ENCODE measurements around the gene MLLT1. TPM values are rescaled to one million over a fixed set of nuclear protein-coding genes. Genes with fewer than 3 reads are reported as not detected.

MLLT1 gene
- total RNA-seq, 1 experiment from 2014 or later: 29.0 TPM

DNA sequence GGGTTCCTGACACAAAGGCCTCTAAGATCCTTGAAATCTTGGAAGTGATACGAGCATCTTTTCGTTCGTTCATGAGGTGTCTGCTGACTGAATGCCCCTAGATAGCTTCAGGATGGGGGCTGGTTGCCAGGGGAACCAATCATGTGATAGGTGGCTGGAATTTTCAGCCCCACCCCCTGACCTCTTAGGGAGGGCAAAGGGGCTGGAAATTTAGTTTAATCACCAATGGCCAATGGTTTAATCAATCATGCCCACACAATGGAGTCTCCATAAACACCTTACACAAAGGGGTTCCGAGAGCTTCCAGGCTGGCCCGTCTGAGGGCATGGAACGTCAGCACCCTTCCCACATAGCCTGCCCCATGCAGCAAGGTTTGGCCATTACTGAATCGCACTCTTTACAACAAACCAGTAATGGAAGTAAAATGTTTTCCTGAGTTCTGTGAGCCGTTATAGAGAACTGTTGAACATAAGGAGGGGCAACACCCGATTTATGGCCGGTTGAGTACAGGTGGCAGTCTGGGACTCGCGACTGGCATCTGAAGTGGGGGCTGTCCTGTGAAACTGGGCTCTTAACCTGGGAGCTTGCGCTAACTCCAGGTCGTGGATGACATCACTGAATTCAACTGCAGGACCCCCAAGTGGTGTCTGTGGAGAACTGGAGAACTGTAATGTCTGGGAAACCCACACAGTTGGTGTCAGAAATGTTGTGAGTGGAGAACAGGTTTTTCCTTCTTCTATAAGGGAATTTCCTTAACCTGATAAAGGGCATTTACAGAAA is 25.6 kb downstream of the MLLT1 start:
- Histone ChIP-seq H3K36me3 (ENCODE audit: low read depth, low read length) (peaks cover 8% of the 10 kb centered on the region), H3K27me3 (ENCODE audit: low read length) (no peaks in the 10 kb centered on the region), H3K4me2 (ENCODE audit: low read length) (no peak overlapping the region), H3K79me2 (ENCODE audit: low read length) (peaks cover 77% of the 10 kb centered on the region), H2AFZ (ENCODE audit: low read length) (no peak overlapping the region), H3K4me1 (ENCODE audit: insufficient read depth, low read length) (no peaks in the 10 kb centered on the region), H3K9ac (ENCODE audit: low read length) (no peak overlapping the region), H3K9me2 (replicated peaks; ENCODE audit: low read length) (no peaks in the 10 kb centered on the region), H3F3A (ENCODE audit: low read length, unreplicated experiment) (no peaks in the 10 kb centered on the region), H3K4me3 (ENCODE audit: low read length) (no peak overlapping the region), H4K20me1 (ENCODE audit: low read length) (peaks cover 4% of the 10 kb centered on the region; the same call in 1 of the 2 replicates), H3K27ac (ENCODE audit: low read length) (no peak overlapping the region), H3K9me3 (ENCODE audit: low read length) (no peaks in the 10 kb centered on the region)
- intact Hi-C loops (cut with micrococcal nuclease): no loop called here
- TF ChIP-seq EZH2phosphoT487 (IDR thresholded peaks at IDR 0.05; ENCODE audit: borderline replicate concordance, low read length): no peak
- CTCF ChIA-PET: no interaction called here
- POLR2A ChIA-PET (ENCODE audit: unreplicated experiment): no interaction called here
- no TSS peak for BruUV-seq (replicated peaks)
- no peak for ATAC-seq
- DNase-seq: no peak

DNA sequence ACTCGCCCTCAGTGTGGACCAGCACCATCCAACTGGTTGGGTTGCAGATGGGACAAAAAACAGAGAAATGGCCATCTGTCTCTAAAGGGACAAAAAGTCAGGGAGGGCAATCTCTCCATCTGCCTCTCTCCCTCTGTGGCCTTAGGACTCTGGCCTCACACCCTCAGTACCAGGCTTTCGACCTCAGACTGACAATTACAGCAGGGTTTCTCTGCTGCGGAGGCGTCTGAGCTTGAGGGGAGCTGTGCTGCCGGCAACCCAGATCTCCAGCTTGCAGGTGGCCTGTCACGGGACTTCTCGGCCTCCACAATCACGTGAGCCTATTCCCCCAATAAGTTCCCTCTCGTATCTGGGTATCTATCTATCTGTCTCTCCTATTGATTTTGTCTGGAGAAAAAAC is 27.7 kb downstream of the MLLT1 start:
- POLR2A ChIA-PET (ENCODE audit: unreplicated experiment): no interaction called here
- H3K9me3 ChIP-seq (ENCODE audit: low read length): no peaks in the 10 kb centered on the region
- no peaks in the 10 kb centered on the region for H3K4me1 ChIP-seq (ENCODE audit: insufficient read depth, low read length)
- H3K27me3 ChIP-seq (ENCODE audit: low read length): no peaks in the 10 kb centered on the region
- no peak overlapping the region for H3K4me2 ChIP-seq (ENCODE audit: low read length)
- CTCF ChIA-PET: no interaction called here
- intact Hi-C loops (cut with micrococcal nuclease): no loop called here
- H4K20me1 ChIP-seq (ENCODE audit: low read length): peaks cover 4% of the 10 kb centered on the region; the same call in 1 of the 2 replicates
- ATAC-seq: no peak
- no peaks in the 10 kb centered on the region for H3K9me2 ChIP-seq (replicated peaks; ENCODE audit: low read length)
- no peak overlapping the region for H3K9ac ChIP-seq (ENCODE audit: low read length)
- DNase-seq: no peak
- H3K4me3 ChIP-seq (ENCODE audit: low read length): no peak overlapping the region
- H3K27ac ChIP-seq (ENCODE audit: low read length): no peak overlapping the region
- peaks cover 3% of the 10 kb centered on the region; the same call in 1 of the 2 replicates for H3K36me3 ChIP-seq (ENCODE audit: low read depth, low read length)
- TF ChIP-seq, protein P1, sequence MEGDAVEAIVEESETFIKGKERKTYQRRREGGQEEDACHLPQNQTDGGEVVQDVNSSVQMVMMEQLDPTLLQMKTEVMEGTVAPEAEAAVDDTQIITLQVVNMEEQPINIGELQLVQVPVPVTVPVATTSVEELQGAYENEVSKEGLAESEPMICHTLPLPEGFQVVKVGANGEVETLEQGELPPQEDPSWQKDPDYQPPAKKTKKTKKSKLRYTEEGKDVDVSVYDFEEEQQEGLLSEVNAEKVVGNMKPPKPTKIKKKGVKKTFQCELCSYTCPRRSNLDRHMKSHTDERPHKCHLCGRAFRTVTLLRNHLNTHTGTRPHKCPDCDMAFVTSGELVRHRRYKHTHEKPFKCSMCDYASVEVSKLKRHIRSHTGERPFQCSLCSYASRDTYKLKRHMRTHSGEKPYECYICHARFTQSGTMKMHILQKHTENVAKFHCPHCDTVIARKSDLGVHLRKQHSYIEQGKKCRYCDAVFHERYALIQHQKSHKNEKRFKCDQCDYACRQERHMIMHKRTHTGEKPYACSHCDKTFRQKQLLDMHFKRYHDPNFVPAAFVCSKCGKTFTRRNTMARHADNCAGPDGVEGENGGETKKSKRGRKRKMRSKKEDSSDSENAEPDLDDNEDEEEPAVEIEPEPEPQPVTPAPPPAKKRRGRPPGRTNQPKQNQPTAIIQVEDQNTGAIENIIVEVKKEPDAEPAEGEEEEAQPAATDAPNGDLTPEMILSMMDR (conservative IDR thresholded peaks at IDR 0.05; ENCODE audit: low read depth, low read length): no peak
- TF ChIP-seq EZH2phosphoT487 (IDR thresholded peaks at IDR 0.05; ENCODE audit: borderline replicate concordance, low read length) (no peak), EZH2 (IDR thresholded peaks at IDR 0.05; ENCODE audit: low read length, unreplicated experiment) (no peak)
- no peaks in the 10 kb centered on the region for H3F3A ChIP-seq (ENCODE audit: low read length, unreplicated experiment)
- BruUV-seq (replicated peaks): no TSS peak
- H3K79me2 ChIP-seq (ENCODE audit: low read length): peaks cover 72% of the 10 kb centered on the region
- H2AFZ ChIP-seq (ENCODE audit: low read length): no peak overlapping the region

DNA sequence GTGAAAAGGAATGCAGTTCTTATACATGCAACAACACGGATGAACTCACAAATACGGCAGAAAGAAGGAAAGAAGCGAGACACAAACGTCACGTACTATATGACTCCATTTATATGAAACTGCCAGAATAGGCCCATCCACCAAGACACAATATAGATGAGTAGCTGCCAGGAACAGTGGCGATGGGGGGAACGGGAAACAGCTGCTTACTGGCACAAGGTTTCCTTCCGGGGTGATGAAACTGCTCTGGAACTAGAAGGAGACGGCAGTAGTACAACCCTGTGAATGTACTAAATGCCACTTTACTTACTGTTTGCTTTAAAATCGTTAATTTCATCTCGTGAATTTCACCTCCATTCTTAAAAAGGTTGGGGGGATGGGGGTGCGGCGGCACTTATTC is 28.9 kb downstream of the MLLT1 start:
- intact Hi-C loops (cut with micrococcal nuclease): no loop called here
- Histone ChIP-seq H3F3A (ENCODE audit: low read length, unreplicated experiment) (no peaks in the 10 kb centered on the region), H3K27ac (ENCODE audit: low read length) (no peak overlapping the region), H4K20me1 (ENCODE audit: low read length) (peaks cover 4% of the 10 kb centered on the region; the same call in 1 of the 2 replicates), H3K4me3 (ENCODE audit: low read length) (no peak overlapping the region), H3K9me3 (ENCODE audit: low read length) (no peaks in the 10 kb centered on the region), H3K9me2 (replicated peaks; ENCODE audit: low read length) (no peaks in the 10 kb centered on the region), H2AFZ (ENCODE audit: low read length) (no peak overlapping the region), H3K9ac (ENCODE audit: low read length) (no peak overlapping the region), H3K79me2 (ENCODE audit: low read length) (peaks cover 79% of the 10 kb centered on the region), H3K4me2 (ENCODE audit: low read length) (no peak overlapping the region), H3K27me3 (ENCODE audit: low read length) (no peaks in the 10 kb centered on the region), H3K36me3 (ENCODE audit: low read depth, low read length) (peaks cover 9% of the 10 kb centered on the region; the same call in 1 of the 2 replicates), H3K4me1 (ENCODE audit: insufficient read depth, low read length) (no peaks in the 10 kb centered on the region)
- DNase-seq: no peak
- BruUV-seq (replicated peaks): no TSS peak
- ATAC-seq: no peak
- ChIA-PET CTCF (no interaction called here), POLR2A (ENCODE audit: unreplicated experiment) (no interaction called here)
- TF ChIP-seq, protein P1 (conservative IDR thresholded peaks at IDR 0.05; ENCODE audit: low read depth, low read length): no peak
- TF ChIP-seq EZH2phosphoT487 (IDR thresholded peaks at IDR 0.05; ENCODE audit: borderline replicate concordance, low read length): no peak
- no peak for TF ChIP-seq EZH2 (IDR thresholded peaks at IDR 0.05; ENCODE audit: low read length, unreplicated experiment)

All from PC-3 (cell line).